GM18909 (cell line): Measurements from ENCODE around the gene SIRT2.
A peak's percentile ranks its signal among the peaks of the same experiment; 100 is the strongest.
"Not testable (repeated sequence)": the region's sequence is repeated elsewhere in the genome, so short reads cannot be mapped to it uniquely, and the experiment has no call there.

Source experiments
- ATAC-seq: cut with Tn5 transposase; IDR thresholded peaks from one replicate; pipeline ENCODE4 v1.9.1; 2021; ENCODE audit warnings: mild to moderate bottlenecking; ENCODE audit not compliant: unreplicated experiment, poor library complexity

Gene SIRT2

DNA sequence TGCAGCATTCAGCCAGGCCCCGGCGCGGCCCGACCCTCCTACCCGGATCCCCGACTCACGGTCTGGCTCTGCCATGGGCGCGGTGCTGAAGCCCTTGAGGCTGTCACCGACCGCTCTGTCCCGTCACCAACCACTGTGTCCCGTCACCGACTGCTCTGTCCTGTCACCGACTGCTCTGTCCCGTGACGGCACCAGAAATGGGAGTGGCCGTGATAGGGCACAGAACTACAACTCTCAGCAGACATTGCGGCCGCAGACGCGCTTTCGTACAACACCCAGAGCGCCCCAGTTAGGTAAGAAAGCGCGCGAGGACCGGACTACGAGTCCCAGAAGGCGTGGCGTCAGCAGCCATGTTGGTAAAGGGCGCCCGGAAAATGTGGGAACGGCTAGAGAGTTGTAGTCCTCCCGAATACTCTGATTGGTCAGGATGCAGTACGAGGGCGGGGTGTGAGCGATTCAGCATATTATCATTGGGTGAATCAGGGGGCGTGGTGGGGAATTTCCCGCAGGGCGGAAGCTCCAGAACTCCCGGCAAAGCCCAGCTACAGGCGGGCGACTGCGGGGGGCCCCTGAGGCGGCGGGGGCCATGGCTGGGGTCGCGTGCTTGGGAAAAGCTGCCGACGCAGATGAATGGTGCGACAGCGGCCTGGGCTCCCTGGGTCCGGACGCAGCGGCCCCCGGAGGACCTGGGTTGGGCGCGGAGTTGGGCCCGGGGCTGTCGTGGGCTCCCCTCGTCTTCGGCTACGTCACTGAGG lies at the start of gene SIRT2, which contains the start of gene NFKBIB:
Gene SIRT2 (minus strand): TSS at position 172 of the 755 bp plus-strand sequence. CDS start 97 bp downstream, at position 75.
Gene NFKBIB (plus strand): TSS at position 523 of the 755 bp plus-strand sequence. CDS start 64 bp downstream, at position 587.
- peak; percentile 91 for ATAC-seq

DNA sequence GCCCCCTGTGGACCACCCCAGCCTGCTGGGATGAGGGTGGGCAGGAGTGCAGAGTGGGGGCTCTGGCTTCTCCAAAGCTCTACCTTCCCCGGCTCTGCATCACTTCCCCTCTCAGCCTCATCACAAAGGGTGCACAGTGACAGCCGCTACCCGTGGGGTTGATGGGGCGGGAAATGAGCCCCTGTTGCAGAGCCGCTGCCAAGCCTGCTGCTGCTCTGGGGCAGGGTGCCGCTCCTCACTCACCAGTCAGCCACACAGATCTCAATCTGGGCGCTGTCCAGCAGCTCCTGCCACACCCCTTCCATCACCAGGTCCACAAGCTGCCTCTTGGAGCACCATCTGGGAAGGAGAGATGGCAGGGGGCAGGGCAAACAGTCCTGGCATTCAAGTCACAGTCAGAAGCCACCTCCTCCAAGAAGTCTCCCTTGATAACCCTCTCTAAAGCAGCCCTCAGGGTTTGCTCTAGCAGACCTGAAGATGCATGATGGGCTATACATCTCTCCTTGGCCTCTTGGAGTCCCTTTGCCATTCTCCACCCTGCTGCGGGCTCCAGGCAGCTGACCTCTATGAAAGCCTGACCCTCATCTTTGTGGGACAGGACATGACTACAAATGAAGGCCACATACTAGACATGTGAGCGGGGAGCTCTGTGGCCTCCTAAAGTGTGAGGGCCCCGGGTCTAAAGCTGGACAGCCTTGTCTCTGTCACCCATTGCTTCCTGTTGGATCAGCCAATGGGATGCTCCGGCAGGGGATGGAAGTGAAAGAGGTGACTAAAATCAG lies 47.0 kb upstream of the SIRT2 start:
- ATAC-seq = no peak

DNA sequence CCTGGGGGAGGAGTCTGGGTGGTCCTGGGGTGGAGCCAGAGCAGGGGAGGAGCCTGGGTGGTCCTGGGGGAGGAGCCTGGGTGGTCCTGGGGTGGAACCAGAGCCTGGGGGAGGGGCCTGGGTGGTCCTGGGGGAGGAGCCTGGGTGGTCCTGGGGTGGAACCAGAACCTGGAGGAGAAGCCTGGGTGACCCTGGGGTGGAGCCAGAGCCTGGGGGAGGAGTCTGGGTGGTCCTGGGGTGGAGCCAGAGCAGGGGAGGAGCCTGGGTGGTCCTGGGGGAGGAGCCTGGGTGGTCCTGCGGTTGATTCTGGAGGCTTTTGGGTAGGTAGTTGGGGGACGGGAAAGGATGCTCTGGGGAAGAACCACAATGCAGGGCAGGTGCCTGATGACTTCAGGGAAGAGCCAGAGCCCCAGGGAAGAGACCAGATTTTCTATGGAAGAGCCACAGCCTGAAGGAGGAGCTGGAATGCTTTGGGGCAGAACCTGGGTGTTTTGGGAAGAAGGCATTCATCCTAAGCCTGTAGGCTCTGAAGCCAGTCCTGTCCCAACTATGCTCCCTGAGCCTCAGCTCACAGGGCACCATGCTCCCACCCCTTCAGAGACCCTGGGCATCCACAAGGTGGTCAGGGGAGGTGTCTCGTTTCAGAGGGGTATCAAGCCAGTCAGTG lies 46.3 kb upstream of the SIRT2 start:
- no peak for ATAC-seq

DNA sequence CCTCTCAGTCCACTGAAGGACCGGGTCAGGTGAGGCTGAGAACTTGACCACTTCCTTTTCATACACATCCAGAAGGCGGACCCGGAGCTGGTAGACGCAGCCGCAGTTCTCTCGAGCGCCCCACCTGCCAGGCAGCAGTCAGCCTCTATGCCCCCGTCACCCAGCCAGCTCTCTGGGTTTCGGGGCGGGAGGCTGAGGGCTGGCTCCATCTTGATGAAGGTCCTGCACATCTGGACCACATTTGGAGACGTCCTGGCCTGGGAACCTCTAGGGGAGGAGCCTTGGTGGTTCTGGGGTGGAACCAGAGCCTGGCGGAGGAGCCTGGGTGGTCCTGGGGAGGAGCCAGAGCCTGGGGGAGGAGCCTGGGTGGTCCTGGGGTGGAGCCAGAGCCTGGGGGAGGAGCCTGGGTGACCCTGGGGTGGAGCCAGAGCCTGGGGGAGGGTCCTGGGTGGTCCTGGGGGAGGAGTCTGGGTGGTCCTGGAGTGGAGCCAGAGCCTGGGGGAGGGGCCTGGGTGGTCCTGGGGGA lies 45.6 kb upstream of the SIRT2 start:
- ATAC-seq = no peak

DNA sequence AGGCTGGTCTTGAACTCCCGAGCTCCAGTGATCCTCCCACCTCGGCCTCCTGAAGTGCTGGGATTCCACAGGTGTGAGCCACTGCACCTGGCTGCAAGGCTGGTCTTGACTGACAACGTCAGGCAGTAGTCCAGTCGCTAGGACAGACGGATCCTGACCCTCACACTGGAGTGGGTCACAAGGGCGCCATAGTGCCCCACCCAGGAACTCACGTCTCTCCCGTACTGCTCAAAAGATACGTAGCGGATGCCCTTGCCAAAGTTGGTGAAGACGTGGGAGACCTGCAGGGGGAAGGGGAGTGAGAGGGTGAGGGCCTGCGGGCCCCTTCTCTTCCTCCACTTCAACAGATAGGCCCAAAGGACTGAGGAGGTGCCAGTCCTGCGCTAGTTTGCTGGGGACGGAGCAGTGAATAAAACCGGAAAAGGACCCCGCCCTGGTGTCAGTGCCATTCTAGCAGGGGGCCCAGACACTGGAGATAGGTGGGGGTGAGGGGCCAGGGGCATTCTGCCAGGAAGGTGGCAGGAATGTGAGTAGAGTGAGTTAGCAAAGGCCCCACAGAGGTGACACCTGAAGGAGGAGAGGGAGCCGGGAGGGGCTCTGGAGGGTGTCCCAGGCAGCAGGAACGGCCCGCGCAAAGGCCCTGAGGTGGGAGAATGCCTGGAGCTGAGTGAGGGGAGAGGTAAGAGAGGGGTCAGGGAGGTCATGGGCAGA lies 43.2 kb upstream of the SIRT2 start:
- ATAC-seq = no peak

DNA sequence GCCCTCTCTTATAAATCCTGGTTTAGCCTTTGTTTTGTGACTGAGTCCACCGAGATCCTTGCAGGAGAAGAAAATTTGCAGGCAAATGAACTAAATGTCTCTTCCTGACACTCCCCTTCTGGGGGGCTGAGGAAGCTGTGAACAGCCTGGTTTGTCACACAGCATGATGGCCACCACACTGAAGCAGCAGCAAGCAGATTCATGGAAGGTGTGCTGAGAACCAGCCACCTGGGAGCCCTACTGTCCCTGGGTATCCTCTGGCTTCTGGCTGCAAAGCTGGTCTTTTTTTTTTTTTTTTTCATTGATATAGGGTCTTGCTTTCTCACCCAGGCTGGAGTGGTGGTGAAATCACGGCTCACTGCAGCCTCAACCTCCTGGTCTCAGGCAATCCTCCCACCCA lies 42.6 kb upstream of the SIRT2 start:
- no peak for ATAC-seq

DNA sequence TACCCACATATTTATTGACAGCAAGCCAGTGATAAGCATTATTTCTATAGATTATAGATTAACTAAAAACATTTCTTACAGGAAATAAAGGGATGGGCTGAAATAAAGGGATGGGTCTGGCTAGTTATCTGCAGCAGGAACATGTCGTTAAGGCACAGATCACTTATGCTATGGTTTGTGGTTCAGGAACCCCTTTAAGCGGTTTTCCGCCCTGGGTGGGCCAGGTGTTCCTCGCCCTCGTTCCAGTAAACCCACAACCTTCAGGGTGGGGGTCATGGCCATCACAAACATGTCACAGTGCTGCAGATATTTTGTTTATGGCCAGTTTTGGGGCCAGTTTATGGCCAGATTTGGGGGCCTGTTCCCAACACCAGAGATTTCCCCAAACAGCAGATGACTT lies 42.0 kb upstream of the SIRT2 start:
- ATAC-seq = not testable (repeated sequence)

DNA sequence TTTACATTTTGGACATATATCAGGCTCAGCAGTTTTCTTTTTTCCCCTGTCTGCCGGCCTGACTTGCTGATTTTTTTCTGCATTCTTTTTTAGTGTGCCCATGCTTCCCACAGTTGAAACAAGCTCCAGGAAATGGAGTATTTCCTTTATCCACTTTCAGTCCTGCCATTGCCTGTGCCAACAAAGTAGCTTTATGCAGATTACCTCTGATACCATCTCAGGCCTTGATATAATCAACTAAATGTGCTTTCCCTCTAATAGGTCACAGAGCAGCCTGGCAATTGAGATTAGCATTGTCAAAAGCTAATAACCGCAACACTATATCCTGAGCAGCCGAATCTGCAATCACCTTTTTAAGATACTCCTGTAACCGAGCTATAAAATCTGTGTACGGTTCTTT lies 40.5 kb upstream of the SIRT2 start:
- no peak for ATAC-seq

DNA sequence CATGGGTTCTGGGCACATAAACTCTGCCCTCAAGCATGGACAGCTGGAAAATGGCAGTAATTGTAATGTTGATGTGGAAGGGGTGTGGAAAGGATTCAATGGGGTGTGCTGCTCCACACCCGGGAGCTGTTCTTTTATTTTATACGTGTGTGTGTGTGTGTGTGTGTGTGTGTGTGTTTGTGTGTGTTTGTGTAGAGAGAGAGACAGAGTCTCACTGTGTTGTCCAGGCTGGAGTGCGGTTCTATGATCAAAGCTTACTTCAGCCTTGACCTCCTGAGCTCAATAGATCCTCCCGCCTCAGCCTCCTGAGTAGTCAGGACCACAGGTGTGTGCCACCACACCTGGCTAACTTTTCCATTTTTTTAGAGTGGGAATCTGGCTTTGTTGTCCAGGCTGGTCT lies 34.1 kb upstream of the SIRT2 start:
- ATAC-seq = no peak

DNA sequence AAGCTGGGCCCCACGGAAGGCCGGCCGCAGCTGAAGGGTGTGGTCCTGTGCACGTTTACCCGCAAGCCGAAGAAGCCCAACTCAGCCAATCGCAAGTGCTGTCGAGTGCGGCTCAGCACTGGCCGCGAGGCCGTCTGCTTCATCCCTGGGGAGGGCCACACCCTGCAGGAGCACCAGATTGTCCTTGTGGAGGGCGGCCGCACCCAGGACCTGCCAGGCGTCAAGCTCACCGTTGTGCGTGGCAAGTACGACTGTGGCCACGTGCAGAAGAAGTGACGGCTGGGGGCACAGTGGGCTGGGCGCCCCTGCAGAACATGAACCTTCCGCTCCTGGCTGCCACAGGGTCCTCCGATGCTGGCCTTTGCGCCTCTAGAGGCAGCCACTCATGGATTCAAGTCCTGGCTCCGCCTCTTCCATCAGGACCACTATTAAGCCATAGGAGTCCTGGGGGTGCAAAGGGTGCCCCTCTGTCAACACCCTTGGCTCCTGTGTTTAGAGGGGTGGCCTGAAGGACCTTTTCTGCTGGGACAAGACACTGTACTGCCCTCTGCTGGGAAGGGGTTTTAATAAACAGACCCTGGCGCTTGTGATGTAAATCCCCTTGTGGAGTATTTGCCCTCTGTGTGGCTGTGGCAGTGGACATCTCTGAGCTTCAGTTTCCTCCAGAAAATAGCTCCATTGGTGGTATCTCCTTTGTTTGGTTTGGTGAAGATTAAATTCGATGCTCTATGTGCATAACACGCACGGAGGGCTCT lies 33.2 kb upstream of the SIRT2 start:
- no peak for ATAC-seq

DNA sequence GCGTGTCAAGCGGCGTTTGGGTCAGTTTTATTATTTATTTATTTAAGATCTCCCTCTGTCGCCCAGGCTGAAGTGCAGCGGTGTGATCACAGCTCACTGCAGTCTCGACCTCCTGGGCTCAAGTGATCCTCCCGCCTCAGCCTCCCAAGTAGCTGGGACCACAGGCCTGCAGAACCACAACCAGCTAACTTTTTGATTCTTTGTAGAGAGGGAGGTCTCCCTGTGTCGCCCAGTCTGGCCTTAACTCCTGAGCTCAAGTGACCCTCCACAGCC lies 32.0 kb upstream of the SIRT2 start:
- ATAC-seq = no peak

DNA sequence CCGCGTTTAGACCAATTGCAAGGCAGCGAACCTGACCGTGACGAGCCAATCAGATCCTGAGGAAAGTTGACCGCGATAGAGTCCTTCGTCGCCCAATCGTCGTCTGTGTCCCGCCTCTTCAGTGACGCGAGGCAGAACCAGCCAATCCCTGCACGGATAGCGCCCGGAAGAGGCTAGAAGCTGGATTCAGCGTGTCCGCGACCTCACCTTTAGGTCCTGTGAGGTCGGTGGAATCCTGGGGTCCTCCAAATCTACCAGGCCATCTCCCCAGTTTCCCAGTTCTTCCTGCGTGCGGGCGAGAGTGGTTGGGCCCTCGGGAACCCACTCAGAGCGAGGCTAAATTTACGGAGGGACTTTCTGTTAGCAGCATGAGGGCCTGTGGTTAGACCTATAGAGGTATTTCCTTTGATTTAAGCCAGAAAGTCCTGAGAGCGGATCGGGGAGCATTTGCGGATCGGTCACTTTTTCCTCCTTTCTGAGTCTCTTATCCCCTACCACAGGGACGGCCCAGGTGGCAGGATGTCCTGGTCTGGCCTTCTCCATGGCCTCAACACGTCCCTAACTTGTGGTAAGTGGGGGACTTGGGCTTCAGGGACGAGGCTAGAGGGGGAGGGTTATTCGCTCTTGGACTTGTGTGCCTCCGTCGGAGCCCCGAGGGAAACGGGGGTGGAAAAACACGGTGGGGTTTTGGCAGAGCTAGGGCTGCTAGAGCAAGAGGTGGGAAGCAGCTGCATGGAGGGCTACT lies 31.5 kb upstream of the SIRT2 start, which contains the start of gene MRPS12:
Gene MRPS12 (plus strand): TSS at position 169 of the 745 bp plus-strand sequence. CDS start 351 bp downstream, at position 520.
- peak; percentile 90 for ATAC-seq

DNA sequence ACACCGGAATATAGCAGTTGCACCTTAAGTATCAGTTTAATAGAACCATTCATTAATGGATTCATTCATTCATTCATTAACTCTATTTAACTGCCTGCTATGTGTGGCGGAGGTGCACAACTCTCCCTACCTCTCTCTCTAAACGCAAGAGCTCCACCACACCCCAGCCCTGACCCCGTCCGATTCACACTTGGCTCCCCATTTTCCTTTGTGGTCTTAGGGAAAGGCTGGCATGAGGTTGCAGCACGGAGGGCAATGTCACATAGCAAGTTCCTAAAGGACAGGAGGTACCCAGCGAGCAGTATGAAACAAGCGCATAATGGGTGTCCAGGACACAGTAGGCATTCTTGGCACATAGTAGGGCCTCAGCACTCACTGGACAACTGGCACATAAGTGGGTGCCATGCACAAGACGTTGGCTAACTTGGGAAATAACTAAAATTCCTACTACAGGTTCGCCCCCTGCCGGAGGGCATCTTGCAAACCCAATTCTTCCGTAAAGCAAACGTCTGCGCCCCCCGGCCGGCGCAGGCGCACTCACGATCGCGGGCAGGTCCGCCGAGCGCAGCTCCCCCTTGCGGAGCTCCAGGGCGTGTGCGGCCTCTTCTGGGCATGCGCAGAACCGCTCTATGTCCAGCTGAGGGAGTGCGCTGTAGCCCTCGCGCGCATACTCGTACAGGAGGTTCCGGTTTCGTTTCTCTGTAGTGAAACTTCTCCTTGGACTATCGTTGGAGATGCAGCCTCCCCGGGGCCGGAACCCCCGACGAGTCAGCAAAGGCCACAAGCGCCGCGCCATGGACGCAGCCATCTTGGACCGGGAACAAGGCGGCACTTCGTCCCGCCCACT lies 30.7 kb upstream of the SIRT2 start, which contains the start of gene SARS2:
Gene SARS2 (minus strand): TSS at position 835 of the 847 bp plus-strand sequence. CDS start 27 bp downstream, at position 808.
- ATAC-seq = peak; percentile 79

DNA sequence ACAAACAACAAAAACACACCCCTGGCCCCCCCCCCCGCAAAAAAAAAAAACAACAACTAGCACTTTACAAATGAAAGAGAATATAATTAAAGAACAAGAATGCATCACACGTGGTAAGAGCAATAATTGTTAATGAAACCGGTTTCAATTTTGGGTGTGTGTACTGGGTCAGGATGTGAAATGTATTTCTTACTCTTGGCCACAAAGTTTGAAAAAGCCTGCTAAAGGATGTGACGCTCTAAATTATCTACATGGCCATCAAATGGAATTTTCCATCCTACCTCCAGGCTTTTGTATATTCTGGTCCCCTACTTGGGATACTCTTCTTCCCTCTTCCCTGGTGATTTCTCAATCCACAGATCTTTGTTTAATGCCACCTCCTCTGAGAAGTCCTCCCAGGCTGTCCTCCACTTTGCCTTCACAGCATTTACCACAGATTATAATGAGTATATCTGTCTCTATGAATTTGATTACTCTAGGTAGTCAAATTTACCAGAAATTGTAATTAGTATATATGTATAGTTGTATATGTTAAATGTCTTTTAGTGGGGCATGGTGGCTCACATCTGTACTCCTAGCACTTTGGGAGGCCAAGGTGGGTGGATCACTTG lies 29.1 kb upstream of the SIRT2 start:
- ATAC-seq = no peak

DNA sequence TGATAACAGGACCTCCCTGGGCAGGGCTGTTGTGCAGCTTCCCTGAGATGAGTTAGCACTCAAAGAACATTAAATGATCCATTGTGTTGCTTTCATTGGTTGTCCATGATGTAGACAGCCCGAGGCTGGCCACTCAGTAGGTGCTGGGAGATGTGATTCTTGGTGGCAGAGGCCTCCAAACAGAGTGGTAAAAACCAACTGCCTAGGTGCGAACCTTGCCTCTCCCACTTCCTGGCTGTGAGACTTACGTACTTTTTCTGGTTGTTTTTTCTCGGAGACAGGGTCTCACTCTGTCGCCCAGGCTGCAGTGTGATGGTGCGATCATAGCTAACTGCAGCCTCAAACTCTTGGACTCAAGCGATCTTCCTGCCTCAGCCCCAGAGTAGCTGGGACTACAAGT lies 25.0 kb upstream of the SIRT2 start:
- no peak for ATAC-seq

DNA sequence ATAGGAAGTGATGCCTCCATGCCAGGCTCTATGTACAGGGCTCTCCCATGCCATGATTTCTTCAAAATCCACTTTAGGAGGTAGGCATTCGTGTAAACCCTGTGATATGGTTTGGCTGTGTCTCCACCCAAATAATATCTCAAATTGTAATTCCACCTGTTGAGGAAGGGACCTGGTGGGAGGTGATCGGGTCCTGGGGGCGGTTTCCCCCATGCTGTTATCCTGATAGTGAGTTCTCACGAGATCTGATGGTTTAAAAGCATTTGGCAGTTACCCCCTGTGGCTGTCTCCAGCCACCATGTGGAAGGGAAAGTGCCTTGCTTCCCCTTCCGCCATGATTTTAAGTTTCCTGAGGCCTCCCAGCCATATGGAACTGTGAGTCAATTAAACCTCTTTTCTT lies 23.1 kb upstream of the SIRT2 start:
- no peak for ATAC-seq
